Stimulated activated CD4-positive, alpha-beta T cell treated with anti-CD3 and anti-CD28 coated beads, Interleukin-2, amount 100 ng/mL, for 4 hours (primary cell): Measurements from ENCODE around the gene SLC12A3.
A peak's percentile ranks its signal among the peaks of the same experiment; 100 is the strongest.
"Not testable (repeated sequence)": the region's sequence is repeated elsewhere in the genome, so short reads cannot be mapped to it uniquely, and the experiment has no call there.

ENCODE experiments used
- DNase-seq: peaks from one replicate; pipeline ENCODE4 v3.0.0-alpha.2; 2020; ENCODE audit warnings: low read depth

SLC12A3 gene

DNA sequence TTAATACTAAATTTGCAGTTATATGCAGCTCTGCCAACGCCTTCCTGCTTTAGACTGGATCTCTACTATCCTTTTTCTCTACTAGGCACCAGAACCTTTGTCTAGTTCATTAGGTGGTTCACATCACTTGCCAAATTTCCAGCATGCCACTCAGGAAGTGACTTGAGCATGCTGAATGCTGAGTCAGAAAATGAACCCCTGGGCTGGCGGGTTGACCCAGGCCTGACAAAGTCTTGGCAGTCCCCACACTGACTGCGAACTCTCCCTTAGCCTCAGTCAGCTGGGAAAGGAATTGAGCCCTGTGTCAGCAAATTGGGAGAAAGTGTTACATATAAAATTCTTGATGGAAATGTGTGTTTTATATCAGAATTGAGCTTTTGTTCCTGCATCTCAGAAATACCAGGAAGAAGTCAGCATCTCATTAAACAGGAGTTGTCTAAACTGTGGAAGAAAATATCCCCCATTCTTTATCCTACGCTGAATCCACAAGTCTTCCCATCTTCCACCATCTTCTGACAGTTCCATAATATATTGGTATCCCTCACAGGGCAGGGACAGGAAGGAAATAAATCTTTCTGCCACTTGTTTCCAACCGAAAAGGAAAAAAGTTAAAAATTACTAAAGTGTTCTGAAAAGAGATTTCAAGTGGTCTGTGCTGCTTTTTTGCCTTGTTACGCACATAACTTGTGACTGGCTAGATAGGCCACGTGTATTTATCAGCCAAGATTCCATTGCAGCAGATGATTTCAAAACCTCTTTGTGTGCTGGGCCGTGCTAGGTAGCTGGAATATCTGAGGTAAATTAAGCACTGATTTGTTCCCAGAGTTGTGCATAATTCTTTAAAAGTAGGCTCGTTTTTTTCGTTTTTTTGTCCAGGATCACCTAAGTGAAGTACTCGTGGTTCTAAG lies 16.7 kb upstream of the SLC12A3 start:
- DNase-seq = no peak

- no peak for DNase-seq
Measured at GRCh38 chr16:56848955-56849689, 15.9 kb upstream of the SLC12A3 start.

- no peak for DNase-seq
Measured at GRCh38 chr16:56849690-56850680, 15.0 kb upstream of the SLC12A3 start.

DNA sequence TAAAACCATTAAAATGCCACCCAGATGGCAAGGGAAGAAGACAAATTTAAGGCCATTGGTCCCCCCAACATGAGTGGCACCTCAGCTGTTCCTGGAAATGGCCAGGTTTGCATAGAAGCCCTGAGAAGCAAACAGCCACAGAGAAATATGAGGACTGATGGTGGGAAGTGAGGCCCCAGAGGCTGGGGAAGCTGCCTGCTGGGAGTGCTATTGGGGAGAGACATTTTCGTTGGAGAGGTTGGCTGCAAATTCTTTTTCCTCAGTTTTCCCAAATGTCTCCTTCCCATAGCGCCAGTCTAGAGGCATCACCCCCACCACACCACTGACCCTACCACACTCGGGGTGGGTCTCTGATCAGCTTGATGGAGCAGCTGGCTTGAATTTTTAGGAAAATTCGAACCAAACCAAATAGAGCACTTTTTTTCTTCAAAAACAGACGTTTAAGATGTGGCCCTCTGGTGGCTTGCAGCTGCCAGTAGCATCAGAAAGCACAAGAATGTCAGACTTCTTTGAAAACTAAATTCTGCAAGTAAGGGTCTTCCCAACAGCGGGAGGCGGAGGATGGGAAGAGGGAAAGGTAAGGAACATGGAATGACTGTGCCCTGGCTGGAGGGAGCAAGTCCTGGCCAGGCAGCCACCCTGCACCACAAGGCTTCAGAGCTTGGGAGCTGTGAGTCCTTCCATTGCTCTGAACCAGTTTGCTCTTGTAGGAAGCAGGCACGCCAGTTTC lies 13.2 kb upstream of the SLC12A3 start:
- no peak for DNase-seq

DNA sequence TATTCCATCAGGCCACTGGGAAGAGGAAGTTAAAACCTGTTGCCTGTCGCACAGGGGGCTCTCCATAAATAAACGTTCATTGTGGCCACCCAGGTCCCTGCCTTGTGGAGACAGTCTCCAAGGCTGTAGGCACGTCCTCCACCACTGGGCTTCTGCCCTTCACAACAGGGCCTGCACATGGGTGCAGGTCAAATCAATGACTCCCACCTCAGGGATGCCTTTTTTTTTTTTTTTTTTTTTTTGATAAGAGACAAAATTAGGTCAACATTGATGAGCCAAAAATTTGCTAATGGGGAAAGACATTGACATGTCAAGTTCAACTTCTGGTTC lies 12.6 kb upstream of the SLC12A3 start:
- DNase-seq = no peak

DNA sequence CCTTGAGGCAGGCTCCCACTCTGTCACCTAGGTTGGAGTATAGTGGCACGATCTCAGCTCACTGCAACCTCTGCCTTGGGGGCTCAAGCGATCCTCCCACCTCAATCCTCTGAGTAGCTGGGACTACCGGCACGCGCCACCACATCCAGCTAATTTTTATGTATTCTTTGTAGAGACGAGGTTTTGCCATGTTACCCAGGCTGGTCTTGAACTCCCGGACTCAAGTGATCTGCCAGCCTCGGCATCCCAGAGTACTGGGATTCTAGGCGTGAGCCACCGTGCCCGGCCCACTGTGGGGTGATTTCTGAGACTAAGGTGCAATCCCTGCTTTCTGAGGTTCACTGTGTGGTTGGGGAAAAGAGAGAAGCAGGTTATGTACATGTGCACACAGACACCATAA lies 12.0 kb upstream of the SLC12A3 start:
- no peak for DNase-seq

DNA sequence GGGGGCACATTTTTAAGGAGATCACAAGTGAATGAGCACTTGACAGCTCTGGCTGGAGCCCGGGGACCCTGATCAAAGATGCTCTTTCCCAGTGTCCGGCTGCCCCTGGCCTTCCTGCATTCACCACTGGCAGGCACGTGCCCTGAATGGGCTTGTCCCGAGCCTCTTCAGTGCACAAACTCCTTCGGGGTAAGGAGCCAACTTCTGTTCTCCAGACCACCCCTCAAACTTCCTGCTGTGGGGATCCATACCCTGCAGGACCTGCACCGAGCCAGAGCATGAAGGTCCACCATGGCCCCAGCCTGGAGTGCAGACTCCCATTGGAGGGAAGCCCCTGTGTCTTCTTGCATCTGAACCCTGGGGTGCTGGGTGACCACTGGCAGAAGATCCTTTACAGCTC lies 9.8 kb upstream of the SLC12A3 start:
- no peak for DNase-seq

DNA sequence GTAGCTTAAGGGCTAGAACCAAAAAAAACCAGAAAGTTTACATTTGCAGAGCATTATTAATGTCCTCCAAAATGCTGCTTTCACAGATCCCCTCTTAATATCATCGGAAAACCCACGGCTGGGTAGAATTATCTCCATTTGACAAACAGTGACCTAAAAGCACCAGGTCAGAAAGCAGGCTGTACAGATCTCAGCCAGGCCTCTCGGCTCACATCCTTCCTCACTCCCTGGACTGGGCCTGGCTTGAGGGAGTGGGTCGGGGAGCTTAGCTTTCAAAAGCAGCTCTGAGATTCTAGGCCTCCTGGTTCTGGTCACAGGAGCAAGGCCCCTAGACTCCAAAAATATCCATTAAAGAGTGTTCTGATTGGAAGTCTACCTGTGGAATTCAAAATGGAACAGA lies 9.1 kb upstream of the SLC12A3 start:
- no peak for DNase-seq

DNA sequence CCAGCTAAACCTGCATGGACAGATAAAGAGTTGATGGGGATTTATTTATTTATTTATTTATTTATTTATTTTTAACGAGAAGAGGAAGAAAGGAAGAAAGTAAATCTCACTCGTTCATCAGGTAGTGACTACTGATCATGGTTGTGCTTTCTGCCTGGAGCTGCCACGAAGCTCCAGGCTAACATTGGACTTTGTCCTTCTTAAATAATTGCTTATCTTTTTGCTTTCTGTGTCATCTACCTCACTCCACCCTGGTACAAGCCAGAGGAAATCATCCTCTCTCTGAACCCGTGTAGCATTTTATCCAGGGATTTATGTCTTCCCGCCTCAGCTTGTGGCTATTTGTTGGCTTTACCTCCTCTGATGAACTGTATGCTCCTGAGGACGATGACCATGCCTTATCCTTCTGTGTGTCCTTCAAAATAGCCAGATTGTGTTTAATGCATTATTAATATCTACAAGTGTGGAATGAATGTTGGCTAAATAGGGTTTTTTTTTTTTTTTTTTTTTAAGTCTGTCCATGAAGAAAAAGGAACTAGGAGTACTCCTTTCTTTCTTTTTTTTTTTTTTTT lies 8.0 kb upstream of the SLC12A3 start:
- no peak for DNase-seq

- DNase-seq = no peak
Measured at GRCh38 chr16:56858374-56858773, 6.6 kb upstream of the SLC12A3 start.

GRCh38 chr16:56859636-56860035 lies 5.4 kb upstream of the SLC12A3 start:
- no peak for DNase-seq

DNA sequence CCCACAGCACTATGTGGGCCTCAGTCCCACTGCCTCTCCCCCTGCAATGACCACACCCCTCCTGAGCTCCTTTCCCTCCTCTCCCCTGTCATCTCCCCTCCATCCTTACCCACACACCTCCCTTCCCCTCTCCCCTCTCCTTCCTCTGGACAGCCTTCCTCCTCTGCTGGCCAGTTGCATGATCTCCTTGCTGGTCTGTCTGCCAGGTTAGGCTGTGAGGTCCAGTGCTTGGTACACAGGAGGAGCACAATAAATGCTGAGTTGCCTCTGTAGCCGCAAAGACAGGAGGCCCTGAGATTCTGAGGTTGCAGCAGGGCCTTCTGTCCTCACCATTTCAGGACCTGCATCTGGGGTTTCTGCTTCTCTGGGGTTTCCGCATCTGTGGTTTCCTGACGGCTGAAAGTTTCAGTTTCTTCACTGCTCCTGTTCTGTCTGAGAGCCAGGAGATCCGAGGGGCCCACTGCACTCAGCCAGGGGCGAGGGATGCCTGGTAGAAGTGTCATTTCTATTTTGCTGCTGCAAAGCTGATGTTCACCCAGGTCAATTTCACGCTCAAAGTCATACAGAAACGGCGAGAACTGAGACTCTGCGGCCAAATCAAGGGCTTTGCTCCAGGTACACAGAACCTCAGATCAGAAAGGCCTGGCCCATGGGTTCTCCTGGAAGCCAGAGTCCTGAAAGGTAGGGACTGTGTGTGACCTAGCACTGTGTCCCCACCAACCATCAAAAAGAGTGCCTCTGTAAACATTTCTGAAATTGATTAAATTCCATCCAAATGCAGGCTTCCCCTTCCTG lies 4.6 kb upstream of the SLC12A3 start:
- DNase-seq = no peak

GRCh38 chr16:56861092-56861610 lies 3.9 kb upstream of the SLC12A3 start:
- DNase-seq = no peak

GRCh38 chr16:56861756-56862155 lies 3.3 kb upstream of the SLC12A3 start:
- DNase-seq = no peak

GRCh38 chr16:56862776-56863175 lies 2.2 kb upstream of the SLC12A3 start:
- no peak for DNase-seq

- no peak for DNase-seq
Measured at GRCh38 chr16:56865394-56866062, 521 bp downstream of the SLC12A3 start.

- DNase-seq = peak; percentile 27
Measured at GRCh38 chr16:56866955-56867830, 2.2 kb downstream of the SLC12A3 start.

DNA sequence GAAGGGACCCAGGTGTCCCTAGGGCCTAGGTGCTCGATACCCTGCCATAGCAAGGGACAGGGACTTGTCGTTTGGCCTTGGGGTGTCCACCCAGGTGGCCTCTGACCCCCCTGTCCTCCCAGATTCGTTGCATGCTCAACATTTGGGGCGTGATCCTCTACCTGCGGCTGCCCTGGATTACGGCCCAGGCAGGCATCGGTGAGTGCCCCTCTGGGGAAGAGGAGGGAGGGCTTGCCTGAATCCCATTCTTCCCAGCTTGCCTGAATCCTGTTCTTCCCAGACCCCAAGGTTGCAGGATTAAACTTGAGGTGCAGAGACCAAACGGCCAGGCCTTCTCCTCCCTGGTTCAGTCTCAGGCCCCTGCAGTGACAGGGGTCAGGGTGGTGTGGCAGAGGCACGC lies 3.2 kb downstream of the SLC12A3 start:
- DNase-seq = no peak

GRCh38 chr16:56868766-56869165 lies 3.8 kb downstream of the SLC12A3 start:
- not testable (repeated sequence) for DNase-seq
